ENCODE measurements around the gene SETBP1. TPM values are rescaled to one million over a fixed set of nuclear protein-coding genes. Genes with fewer than 3 reads are reported as not detected.

Gene SETBP1
- polyA plus RNA-seq, 5 donors = 15.4 to 21.1 (median 19.4) TPM

- DNase-seq = no peak
Observed at GRCh38 chr18:44900627-44901026, 219.9 kb downstream of the SETBP1 start.

DNA sequence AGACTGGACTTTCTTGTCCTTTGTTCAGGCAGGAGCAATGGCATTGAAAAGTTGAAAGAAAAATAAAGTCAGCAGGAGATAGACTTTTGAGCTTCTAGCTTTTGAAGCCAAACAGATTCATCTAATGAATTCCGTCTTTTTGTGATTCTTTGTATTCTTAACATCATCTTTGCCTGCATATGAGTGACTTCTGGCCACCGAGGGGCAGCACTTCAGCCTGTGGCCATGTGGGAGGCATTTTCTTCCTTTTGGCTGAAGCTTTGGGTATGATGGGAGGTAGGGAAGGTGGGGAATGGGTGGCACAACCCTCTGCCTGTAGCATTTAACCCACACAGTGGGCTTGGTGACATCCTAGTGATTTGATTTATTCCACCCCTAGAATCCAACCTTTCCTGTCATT, 220.6 kb downstream of the SETBP1 start:
- no peak for DNase-seq

GRCh38 chr18:44903327-44903726, 222.6 kb downstream of the SETBP1 start:
- no peak for DNase-seq

GRCh38 chr18:44904768-44905167, 224.1 kb downstream of the SETBP1 start:
- no peak for DNase-seq

DNA sequence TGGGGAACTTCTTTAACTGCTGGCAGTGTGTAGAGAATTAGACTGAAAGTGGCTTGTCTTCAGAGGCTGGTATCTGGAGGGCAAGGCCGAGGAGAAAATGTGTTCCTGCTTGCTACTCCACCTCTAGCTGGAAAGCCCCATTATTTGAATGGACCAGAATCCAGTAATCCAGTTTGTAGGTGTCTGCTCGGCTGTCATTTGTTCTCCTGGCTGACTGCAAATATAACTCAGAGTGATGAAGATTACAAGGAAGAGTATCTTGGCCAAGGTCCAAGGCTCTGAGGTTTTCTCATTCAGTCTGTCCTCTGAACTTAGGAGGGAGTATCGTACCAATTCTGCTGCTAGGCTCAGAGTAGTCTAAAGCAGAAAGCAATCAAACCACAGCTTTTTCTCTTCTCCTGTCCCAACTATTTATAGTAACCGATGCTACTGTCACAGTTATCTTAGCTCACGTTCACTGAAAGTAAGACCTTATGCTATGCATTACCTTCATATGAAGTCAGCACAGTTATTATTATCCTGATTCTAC, 228.6 kb downstream of the SETBP1 start:
- no peak for DNase-seq

DNA sequence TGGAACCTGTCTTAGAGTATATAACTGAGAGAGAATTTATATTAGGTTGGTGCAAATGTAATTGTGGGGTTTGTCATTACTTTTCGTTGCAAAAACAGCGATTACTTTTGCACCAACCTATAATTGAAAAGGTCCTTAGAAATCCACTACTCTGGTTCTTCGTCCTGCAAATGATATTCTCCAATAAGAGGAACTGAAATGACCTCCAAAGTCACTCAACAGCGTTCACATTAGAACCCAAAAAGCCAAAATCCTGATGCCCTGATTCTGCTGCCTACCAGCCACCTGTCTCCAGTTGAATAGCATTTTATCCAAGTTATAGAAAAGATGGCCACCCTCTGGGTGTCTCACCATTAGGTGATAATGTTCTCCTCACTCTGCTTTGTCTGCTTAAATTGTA, 230.6 kb downstream of the SETBP1 start:
- no peak for DNase-seq

GRCh38 chr18:44911773-44912172, 231.1 kb downstream of the SETBP1 start:
- DNase-seq = no peak

DNA sequence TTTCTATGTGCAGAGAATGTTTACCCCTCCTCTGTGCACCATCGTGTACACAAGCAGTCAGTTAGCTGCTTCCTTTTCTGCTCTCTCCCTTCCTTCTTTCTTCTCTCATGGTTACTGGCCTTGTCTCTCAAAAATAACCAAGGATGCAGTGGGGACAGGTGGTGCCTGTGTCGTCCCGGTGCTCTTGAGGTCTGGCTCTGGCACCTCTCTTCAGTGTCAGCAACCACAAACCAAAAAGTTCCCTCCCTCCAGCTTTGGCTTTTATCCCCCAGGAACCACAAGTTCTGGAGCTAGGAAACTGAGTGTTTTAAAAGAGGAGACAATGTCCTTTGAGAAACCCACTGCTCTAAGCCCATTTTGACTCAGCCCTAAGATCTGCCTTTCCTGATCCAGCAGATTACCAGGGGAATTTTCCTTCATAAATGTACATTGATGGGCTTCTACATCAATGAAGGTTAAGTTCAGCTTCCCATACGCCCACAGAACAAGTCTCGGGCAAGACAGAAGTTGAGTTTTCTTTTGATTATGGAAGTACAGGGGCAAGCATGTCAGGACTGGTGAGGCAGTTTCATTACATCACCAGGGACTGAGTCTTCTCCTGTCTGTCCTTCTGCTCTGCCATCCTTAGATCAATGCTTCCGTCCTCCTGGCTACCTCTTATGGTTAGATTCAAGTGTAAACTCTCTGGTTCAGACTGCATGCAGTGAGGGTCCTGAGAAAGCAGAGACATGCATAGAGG, 232.2 kb downstream of the SETBP1 start:
- no peak for DNase-seq

- no peak for DNase-seq
Observed at GRCh38 chr18:44914028-44914427, 233.3 kb downstream of the SETBP1 start.

DNA sequence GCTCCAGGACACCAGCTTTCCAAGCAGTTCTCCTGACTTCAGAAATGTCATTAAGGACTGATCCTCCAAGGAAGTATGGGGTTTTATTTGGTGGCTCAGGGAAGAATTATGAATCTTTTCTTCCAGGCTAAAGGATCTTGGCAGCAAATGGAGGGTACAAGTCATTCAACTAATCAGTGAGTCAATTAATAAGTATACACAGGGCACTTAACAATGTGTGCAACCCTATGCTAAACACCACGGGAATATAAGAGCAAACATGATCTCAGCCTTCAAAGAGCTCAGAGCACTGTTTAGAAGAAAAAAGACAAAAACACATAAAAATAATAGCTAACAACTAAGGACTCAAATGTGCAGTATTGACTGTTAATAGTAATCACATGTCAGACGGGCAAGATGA, 234.5 kb downstream of the SETBP1 start:
- DNase-seq = no peak

DNA sequence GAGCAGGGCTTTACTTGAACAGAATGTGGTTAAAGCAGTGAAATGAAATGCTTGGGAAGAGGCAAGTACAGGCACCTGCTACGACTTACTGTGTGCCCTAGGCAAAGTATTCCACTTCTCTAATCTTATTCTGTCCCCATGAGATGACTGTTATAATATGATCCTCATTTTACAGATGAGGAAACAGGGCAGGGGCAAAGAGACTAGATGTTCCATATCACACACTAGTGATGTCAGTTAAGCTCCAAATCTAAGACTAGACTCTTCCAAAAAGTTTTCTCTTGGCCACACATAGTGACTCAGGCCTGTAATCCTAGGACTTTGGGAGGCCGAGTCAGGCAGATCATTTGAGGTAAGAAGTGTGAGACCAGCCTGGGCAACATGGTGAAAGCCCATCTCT, 235.0 kb downstream of the SETBP1 start:
- DNase-seq = no peak

DNA sequence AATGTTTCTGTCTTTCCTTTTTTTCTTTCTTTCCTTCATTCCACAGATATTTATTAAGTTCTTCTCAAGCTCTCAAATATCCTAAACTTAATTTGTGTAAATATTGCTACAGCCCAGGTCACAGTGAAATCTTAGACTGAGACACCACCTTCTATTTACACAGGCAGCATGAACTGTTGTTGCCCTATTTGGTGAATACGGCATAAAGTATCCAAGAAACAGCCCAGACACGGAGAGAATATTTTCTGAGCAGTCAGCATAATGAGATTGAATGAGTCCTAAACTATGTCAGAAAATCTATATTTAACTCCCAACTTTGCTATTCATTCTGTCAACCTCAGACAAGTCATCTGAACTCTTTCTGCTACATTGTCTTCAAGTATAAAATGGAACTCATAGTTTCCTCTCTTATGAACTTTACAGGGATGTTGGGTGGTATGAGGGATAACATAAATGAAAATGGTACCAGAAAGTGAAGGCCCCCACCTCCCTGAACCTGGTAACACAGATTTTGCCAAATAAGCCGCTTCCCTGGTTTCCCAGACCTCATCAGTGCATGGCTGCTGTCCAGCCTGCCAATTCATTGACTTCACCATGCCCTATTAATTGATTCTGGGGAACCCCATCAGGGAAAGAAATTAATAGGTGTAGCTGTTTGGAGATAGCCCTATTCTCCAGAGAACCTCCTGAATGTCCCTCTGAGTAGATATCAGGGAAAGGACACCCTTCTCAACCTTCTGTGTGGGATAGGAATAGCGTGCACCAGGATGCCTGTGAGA, 235.9 kb downstream of the SETBP1 start:
- no peak for DNase-seq

DNA sequence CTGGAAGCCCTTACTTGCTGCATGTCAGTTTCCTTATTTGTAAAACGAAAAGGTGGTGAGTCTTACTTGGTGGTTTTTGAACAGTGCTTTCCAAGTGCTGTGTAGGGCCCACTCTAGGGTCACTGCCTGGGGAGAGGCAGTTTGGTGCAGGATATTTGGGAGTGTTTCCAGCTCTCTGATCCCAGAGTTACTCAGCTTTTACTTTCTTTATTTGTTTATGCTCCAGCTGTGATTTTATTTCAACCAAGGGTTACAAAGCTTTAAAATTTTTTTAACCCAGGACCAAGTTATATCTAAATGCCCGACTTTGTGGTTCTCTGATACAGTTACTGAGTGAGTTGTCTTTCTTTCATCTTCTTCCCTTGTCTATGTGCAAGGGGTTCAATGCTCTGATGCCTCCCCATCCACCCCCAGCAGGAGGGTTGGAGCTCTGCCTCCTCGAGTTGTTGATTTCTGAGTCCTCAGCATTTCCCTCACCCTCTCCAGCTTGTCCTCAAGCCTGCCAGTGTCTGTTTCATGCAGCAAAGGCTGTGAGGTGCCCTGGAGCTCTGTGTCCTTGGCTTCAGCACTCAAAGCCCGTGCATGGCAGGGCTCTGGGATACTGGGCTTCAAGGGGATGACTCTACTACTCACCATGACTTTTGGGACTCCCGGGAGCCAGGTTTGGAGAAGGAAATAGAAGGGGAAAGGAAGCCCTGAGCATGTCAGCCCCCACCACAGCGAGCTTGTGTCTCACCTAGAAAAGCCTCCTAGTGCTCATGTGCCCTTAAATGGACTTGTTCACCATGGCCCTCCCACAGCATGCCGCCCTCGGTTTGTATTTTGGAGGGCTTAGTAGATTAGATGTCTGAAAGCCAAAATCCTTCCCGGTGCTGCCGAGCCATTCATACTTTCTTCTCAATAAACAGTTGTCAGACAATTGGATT, 236.8 kb downstream of the SETBP1 start:
- peak in 1 of 2 donors; percentile 27 for DNase-seq

DNA sequence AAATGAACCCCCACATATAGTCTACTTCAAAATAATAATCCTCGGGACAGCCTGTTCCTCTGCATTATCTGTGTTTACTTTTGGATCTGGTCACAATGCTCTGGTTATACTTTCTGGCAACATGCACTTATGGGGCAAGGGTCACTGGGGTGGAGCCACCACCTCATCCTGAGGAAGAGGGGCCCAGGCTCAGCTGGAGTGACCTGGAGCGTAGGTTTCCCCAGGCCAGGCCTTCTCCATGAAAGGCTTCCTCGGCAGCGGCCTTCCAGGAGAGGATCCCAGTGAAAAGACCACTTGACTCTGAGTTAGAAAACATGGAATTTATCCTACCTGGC, 237.4 kb downstream of the SETBP1 start:
- no peak for DNase-seq

GRCh38 chr18:44920441-44920840, 239.8 kb downstream of the SETBP1 start:
- DNase-seq = no peak

GRCh38 chr18:44921974-44922373, 241.3 kb downstream of the SETBP1 start:
- DNase-seq = no peak

- no peak for DNase-seq
Observed at GRCh38 chr18:44922968-44923367, 242.3 kb downstream of the SETBP1 start.

DNA sequence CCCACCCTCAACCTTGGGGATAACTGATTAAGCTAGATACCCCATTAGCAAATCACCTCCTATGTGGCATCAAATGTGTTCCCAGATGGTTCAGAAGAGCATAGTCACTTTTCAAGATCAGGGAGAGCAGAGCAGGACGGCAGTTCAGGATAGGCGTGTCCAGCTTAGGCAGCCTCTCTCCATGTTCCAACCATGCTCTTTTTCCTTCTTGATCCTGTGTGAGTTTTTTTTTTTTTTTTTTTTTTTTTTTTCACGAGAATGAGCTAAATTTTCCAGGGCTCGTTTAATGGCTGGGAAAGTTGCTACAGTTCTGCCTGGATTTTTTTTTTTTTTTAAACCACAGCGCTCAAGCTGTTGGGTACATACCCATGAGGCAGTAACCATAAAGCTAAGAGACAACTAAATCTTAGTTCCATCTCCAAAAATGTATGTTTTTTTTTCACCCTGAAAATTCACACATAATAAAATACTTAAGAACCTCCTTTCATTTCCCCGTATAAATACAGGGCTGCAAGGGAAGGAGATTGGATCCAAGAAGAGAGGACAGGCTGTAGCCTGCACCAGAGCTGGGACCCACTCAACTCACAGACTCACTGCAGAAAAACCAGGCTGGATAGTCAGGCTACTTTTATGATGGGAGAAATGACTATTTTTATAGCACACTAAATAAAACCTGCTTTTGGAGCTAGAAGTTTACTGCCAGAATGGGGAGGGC, 244.3 kb downstream of the SETBP1 start:
- DNase-seq = no peak

GRCh38 chr18:44927127-44927849, 246.6 kb downstream of the SETBP1 start:
- no peak for DNase-seq

DNA sequence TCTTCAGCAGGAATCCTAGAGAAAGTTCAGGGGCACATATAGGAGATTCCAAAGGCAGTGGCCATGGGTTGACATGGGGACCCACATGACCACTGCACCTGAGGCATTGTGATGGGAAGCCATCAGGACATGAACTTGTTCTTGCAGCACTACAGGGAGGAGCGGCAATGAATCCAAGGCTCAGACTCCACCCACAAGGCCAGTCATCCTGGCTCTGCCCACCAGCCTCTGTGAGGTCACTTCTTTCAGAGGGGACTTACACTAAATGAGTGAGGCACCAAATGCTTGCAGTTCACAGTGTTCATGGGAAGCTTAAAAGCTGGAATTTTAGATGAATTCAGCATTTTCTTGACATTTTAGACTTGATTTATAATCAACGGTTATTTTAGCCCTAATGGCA, 254.2 kb downstream of the SETBP1 start:
- no peak for DNase-seq

GRCh38 chr18:44935455-44935854, 254.8 kb downstream of the SETBP1 start:
- DNase-seq = no peak
